Fibroblast of skin of left biceps (primary cell): ENCODE data around the gene ZNF276.
"Not testable (repeated sequence)": the region's sequence is repeated elsewhere in the genome, so short reads cannot be mapped to it uniquely, and the experiment has no call there.

ENCODE experiments used
- DNase-seq, 2 experiments: peaks; one replicate each; pipeline ENCODE4 v3.0.0-alpha.2; 2013; ENCODE audit warnings: low read depth in 2 of 2

ZNF276 gene

GRCh38 chr16:89782489-89782888 lies 61.2 kb downstream of the ZNF276 start:
- no peak for DNase-seq

GRCh38 chr16:89783952-89784351 lies 62.6 kb downstream of the ZNF276 start:
- DNase-seq = not testable (repeated sequence)

- DNase-seq = no peak
Measured at GRCh38 chr16:89784406-89784805, 63.1 kb downstream of the ZNF276 start.

GRCh38 chr16:89785523-89786155 lies 64.3 kb downstream of the ZNF276 start:
- DNase-seq = no peak

- DNase-seq = no peak
Measured at GRCh38 chr16:89786474-89787364, 65.4 kb downstream of the ZNF276 start.

- DNase-seq = no peak
Measured at GRCh38 chr16:89787365-89787805, 66.0 kb downstream of the ZNF276 start.
